Naive B cell (primary cell): ENCODE results near the gene TTF2. TPM values are rescaled to one million over a fixed set of nuclear protein-coding genes. Genes with fewer than 3 reads are reported as not detected.

Experiments
- ATAC-seq, 2 donors: fragments of 150-1000 bp; cut with Tn5 transposase; 2 replicates each; pipeline ENCODE4 v1.10.0; 2021; ENCODE audit warnings: low read depth in 2 of 2, mild to moderate bottlenecking in 2 of 2, moderate library complexity in 2 of 2
- DNase-seq: peaks from one replicate; pipeline ENCODE4 v3.0.0; 2022
- H3K27ac Mint-ChIP-seq, 6 donors: one replicate each; pipeline ENCODE4 v1.8.0; 2020 to 2022; ENCODE audit warnings: mild to moderate bottlenecking in 6 of 6, mixed read lengths in 6 of 6, moderate library complexity in 5 of 6, inconsistent platforms in 2 of 6
- H3K27me3 Mint-ChIP-seq, 3 donors: one replicate each; pipeline ENCODE4 v1.8.0; 2021 to 2022; ENCODE audit warnings: mixed read lengths in 3 of 3, mild to moderate bottlenecking in 1 of 3
- H3K36me3 Mint-ChIP-seq, 2 donors: one replicate each; pipeline ENCODE4 v1.8.0; 2020 to 2022; ENCODE audit warnings: mixed read lengths in 2 of 2, inconsistent platforms in 1 of 2, mild to moderate bottlenecking in 1 of 2
- H3K4me1 Mint-ChIP-seq, 3 donors: one replicate each; pipeline ENCODE4 v1.8.0; 2020 to 2022; ENCODE audit warnings: mixed read lengths in 3 of 3, inconsistent platforms in 1 of 3, mild to moderate bottlenecking in 1 of 3, moderate library complexity in 1 of 3
- H3K4me3 Mint-ChIP-seq, 8 donors: one replicate each; pipeline ENCODE4 v1.8.0; 2020 to 2022; ENCODE audit warnings: mild to moderate bottlenecking in 8 of 8, mixed read lengths in 8 of 8, moderate library complexity in 8 of 8, inconsistent platforms in 2 of 8
- H3K9me3 Mint-ChIP-seq, 7 donors: one replicate each; pipeline ENCODE4 v1.8.0; 2020 to 2022; ENCODE audit warnings: mixed read lengths in 7 of 7, mild to moderate bottlenecking in 5 of 7, inconsistent platforms in 2 of 7, moderate library complexity in 1 of 7
- polyA plus RNA-seq, 6 donors: library from polyadenylated mRNA; unstranded; fragments of 300-500 nt; fragmentation: Illumina TruSeq; gene quantifications; one replicate each; pipeline ENCODE4 v1.2.3, GENCODE V29; 2021; ENCODE audit warnings: low read depth in 6 of 6

TTF2 gene
- polyA plus RNA-seq, 6 donors from 2014 or later = 2.9 to 14.3 (median 10.9) TPM

DNA sequence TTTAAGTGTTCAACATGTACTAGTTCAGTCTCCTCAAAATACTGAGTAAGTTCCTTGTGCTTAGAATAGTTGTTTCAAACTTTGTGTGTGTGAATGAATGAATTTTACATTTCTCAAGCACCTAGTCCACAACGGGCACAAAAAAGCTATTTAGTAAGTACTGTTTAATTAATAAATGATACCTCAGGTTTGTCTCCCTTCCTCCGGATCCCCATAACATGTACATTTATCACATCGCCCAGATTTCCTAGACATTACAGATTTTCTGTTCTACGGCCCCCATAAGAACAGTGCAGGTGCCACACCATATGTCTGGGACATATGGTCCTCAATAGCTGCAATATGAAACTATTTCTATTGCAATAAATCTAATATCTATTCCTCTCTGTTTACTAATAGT, 1.3 kb upstream of the TTF2 start:
- H3K27me3 Mint-ChIP-seq = no peaks in the 10 kb centered on the region
- peaks cover 11 to 17% (median 15%) of the 10 kb centered on the region in 3 donors for H3K4me1 Mint-ChIP-seq
- no peaks in the 10 kb centered on the region for H3K9me3 Mint-ChIP-seq
- no peak overlapping the region for H3K27ac Mint-ChIP-seq
- H3K36me3 Mint-ChIP-seq = peaks cover 0 to 6% of the 10 kb centered on the region in 2 donors
- H3K4me3 Mint-ChIP-seq = peak overlapping the region in 1 of 8 donors; percentile 1
- ATAC-seq = no peak
- DNase-seq = no peak

- ATAC-seq = peak; percentile 50 to 59
- Mint-ChIP-seq H3K36me3 (peaks cover 0 to 9% of the 10 kb centered on the region in 2 donors), H3K4me1 (peaks cover 11 to 17% (median 15%) of the 10 kb centered on the region in 3 donors), H3K27ac (peak overlapping the region in 1 of 6 donors; percentile 81), H3K27me3 (no peaks in the 10 kb centered on the region), H3K9me3 (no peaks in the 10 kb centered on the region), H3K4me3 (no peak overlapping the region)
- DNase-seq = peak; percentile 72
Observed at GRCh38 chr1:117059334-117059677, 820 bp upstream of the TTF2 start.

DNA sequence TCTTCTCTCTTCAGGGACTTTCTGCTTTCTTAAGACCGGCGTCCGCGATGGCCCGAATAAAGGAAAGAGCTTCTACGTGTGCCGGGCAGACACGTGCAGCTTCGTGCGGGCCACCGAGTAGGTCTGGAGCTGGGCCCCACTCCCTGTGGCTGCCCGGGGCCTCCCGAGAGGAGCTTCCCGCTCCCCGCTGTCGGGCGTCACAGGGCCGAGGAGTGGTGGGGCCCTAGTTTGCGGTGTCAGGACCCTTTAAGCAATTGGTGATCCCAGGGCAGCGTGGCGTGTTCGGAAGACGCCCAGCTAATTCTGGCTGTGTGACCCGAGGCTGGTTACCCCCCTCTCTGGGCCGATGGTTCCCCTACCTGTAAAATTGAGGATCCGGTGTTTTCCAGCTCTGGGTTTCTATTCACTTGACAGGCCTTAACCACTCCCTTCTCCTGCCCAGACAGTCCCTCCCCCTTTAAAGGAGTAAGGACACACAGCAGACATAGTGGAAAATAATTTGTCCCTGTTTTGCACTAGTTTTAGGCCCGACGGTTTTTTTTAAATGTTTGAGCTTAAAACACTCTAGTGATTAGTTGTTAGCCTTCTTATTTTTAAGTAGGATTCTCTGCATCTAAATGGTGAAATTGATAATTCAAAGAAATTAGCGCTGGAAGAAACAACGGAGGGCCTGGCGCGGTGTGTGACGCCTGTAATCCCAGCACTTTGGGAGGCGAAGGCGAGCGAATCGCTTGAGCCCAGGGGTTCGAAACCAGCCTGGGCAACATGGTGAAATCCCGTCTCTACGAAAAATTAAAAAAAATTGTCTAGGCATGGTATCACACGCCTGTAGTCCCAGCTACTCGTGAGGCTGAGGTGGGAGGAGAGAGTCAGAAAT, 553 bp downstream of the TTF2 start:
- Mint-ChIP-seq H3K4me1 (peaks cover 11 to 19% (median 15%) of the 10 kb centered on the region in 3 donors), H3K27ac (peak overlapping the region in 4 of 6 donors; percentile 5 to 86 (median 59)), H3K9me3 (no peaks in the 10 kb centered on the region), H3K4me3 (no peak overlapping the region), H3K27me3 (no peaks in the 10 kb centered on the region), H3K36me3 (peaks cover 0 to 11% of the 10 kb centered on the region in 2 donors)
- DNase-seq (no peak), ATAC-seq (peak; percentile 2 to 3)

DNA sequence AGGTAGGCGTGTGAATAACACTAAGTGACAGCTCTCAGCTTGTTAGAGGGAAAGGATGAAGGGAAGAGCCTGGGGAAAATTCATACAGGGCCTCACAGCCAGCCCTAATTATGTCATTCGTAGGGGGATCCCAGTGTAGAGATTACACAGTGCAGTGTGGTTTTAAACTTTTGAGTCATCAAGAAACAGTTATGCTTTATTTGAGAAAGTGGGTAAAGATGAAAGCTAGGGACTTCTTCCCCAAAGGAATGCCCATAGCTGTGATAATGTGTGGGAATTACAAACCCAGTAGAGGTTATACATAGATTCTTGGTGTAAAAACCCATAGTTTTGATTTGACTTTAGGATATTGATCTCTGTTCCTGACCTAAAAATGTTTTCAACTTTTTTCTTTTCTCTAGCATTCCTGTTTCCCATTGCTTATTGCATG, 1.9 kb downstream of the TTF2 start:
- DNase-seq (no peak), ATAC-seq (no peak)
- Mint-ChIP-seq H3K27ac (no peak overlapping the region), H3K27me3 (no peaks in the 10 kb centered on the region), H3K4me3 (peak overlapping the region in 1 of 8 donors; percentile 25), H3K9me3 (no peaks in the 10 kb centered on the region), H3K36me3 (peaks cover 0 to 16% of the 10 kb centered on the region in 2 donors), H3K4me1 (peaks cover 11 to 20% (median 15%) of the 10 kb centered on the region in 3 donors)

DNA sequence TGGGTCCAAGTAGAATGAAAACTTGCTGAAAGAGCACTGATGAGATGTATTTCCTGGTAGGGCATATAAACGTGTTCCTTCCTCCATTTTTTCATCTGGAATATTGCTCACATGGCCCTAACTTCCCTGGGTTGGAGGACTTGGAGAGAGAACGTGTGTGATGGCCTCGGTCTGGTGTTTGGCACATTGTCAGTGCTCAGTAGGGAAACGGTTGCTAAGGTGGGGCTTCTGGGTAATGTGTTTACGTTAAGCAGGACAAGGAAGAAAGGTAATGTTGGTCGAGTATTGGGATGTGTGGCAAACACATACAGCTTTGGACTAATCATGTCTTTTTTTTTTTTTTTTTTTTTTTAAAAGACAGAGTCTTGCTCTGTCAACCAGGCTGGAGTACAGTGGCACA, 6.2 kb downstream of the TTF2 start:
- Mint-ChIP-seq H3K27ac (peak overlapping the region in 1 of 6 donors; percentile 79), H3K4me1 (peaks cover 0 to 7% (median 3%) of the 10 kb centered on the region in 3 donors)

GRCh38 chr1:117067533-117068370, 7.6 kb downstream of the TTF2 start:
- peaks cover 0 to 16% of the 10 kb centered on the region in 2 donors for H3K36me3 Mint-ChIP-seq
- H3K9me3 Mint-ChIP-seq = no peaks in the 10 kb centered on the region
- DNase-seq = peak; percentile 21
- H3K4me1 Mint-ChIP-seq = peaks cover 0 to 7% (median 0%) of the 10 kb centered on the region in 3 donors
- H3K4me3 Mint-ChIP-seq = no peak overlapping the region
- H3K27ac Mint-ChIP-seq = no peak overlapping the region
- peak; percentile 54 to 71 for ATAC-seq
- no peaks in the 10 kb centered on the region for H3K27me3 Mint-ChIP-seq

More for the DNA sequence above, 6.2 kb downstream of the TTF2 start:
- Mint-ChIP-seq H3K4me3 (no peak overlapping the region), H3K27me3 (no peaks in the 10 kb centered on the region), H3K9me3 (no peaks in the 10 kb centered on the region), H3K36me3 (peaks cover 0 to 16% of the 10 kb centered on the region in 2 donors)
- no peak for DNase-seq
- ATAC-seq = no peak

DNA sequence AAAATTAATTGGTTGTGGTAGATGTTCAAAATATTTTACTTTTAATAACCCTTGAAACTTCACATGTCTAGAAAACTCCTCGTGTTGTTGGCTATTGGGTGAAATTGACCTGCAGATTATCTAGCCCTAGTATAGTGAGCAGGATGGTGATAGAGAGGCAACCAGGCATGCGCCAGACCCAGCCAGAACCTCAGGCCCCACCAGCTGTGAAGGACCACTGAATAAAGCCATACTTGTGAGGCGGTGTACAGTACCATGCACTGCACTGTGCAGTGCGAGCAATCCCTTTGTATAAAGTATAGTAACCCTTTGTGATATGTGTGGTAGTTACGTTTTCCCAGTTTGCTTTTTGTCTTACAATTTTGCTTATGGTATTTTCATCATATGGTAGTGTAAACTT, 8.5 kb downstream of the TTF2 start:
- H3K27ac Mint-ChIP-seq = no peak overlapping the region
- H3K27me3 Mint-ChIP-seq = no peaks in the 10 kb centered on the region
- H3K4me1 Mint-ChIP-seq = peaks cover 0 to 7% (median 0%) of the 10 kb centered on the region in 3 donors
- ATAC-seq (no peak), DNase-seq (no peak)
- H3K36me3 Mint-ChIP-seq = peaks cover 0 to 11% of the 10 kb centered on the region in 2 donors
- H3K9me3 Mint-ChIP-seq = no peaks in the 10 kb centered on the region
- H3K4me3 Mint-ChIP-seq = no peak overlapping the region

DNA sequence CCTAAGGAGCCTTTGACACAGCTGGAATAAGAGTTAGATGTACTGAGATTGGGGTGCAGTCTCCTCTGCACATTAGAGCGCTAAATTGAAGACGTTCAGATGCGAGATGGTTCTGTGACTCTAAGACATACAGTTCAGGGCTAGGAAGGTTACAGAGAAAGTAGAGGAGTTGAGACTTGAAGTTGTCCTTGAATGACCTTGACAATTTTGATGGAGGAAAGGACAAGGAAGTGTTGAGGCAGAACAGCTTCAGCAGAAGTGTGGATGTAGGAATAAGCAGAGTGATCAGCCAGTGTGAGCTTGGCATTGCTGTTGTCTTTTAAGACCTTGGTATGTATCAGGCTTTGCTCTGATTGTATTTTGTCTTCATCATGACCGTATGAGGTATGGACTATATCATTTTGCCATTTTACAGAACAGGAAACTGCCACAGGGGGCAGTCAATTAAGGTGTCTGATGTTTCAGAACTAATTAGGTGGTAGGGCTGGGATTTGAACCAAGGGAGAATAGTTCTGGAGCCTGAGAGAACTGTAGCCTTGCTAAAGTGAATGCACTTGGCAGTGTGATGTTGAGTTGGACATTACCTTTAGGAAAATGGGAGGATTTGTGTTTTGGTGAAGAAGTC, 9.2 kb downstream of the TTF2 start:
- peak overlapping the region in 2 of 6 donors; percentile 7 to 8 for H3K27ac Mint-ChIP-seq
- H3K9me3 Mint-ChIP-seq = no peaks in the 10 kb centered on the region
- DNase-seq (no peak), ATAC-seq (no peak)
- peaks cover 0 to 7% (median 0%) of the 10 kb centered on the region in 3 donors for H3K4me1 Mint-ChIP-seq
- peaks cover 0 to 7% of the 10 kb centered on the region in 2 donors for H3K36me3 Mint-ChIP-seq
- H3K27me3 Mint-ChIP-seq = no peaks in the 10 kb centered on the region
- no peak overlapping the region for H3K4me3 Mint-ChIP-seq

DNA sequence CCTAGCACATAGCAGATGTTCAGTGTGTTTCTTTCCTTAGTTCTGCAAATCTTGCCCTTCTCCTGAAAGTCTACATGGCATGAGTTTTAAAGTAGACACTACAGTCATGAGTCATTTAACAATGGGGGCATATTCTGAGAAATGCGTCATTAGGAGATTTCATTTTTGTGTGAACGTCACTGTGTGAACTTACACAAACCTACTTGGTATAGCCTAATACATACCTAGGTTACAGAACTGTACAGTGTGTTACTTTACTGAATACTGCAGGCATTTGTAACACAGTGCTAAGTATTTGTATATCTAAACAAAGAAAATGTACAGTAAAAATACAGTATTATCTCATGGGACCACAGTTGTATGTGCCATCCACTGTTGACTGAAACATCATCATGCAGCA, 10.0 kb downstream of the TTF2 start:
- Mint-ChIP-seq H3K36me3 (peaks cover 7 to 13% of the 10 kb centered on the region in 2 donors), H3K4me1 (peaks cover 0 to 7% (median 0%) of the 10 kb centered on the region in 3 donors), H3K4me3 (no peak overlapping the region), H3K9me3 (no peaks in the 10 kb centered on the region), H3K27ac (no peak overlapping the region), H3K27me3 (no peaks in the 10 kb centered on the region)
- no peak for DNase-seq
- ATAC-seq = no peak

GRCh38 chr1:117076648-117077047, 16.5 kb downstream of the TTF2 start:
- no peaks in the 10 kb centered on the region for H3K27me3 Mint-ChIP-seq
- no peak for ATAC-seq
- no peak for DNase-seq
- H3K9me3 Mint-ChIP-seq = no peaks in the 10 kb centered on the region
- H3K4me3 Mint-ChIP-seq = no peak overlapping the region
- H3K4me1 Mint-ChIP-seq = no peaks in the 10 kb centered on the region
- H3K36me3 Mint-ChIP-seq = peaks cover 45 to 54% of the 10 kb centered on the region in 2 donors
- H3K27ac Mint-ChIP-seq = peak overlapping the region in 1 of 6 donors; percentile 57

GRCh38 chr1:117077267-117077666, 17.1 kb downstream of the TTF2 start:
- Mint-ChIP-seq H3K27ac (no peak overlapping the region), H3K36me3 (peaks cover 48 to 58% of the 10 kb centered on the region in 2 donors), H3K4me1 (no peaks in the 10 kb centered on the region), H3K27me3 (no peaks in the 10 kb centered on the region), H3K4me3 (no peak overlapping the region), H3K9me3 (no peaks in the 10 kb centered on the region)
- no peak for ATAC-seq
- DNase-seq = no peak

- H3K27ac Mint-ChIP-seq = no peak overlapping the region
- no peak overlapping the region for H3K4me3 Mint-ChIP-seq
- H3K27me3 Mint-ChIP-seq = no peaks in the 10 kb centered on the region
- H3K4me1 Mint-ChIP-seq = no peaks in the 10 kb centered on the region
- no peak for DNase-seq
- peaks cover 55 to 57% of the 10 kb centered on the region in 2 donors for H3K36me3 Mint-ChIP-seq
- H3K9me3 Mint-ChIP-seq = no peaks in the 10 kb centered on the region
- no peak for ATAC-seq
Observed at GRCh38 chr1:117079737-117080136, 19.6 kb downstream of the TTF2 start.

GRCh38 chr1:117084231-117084630, 24.1 kb downstream of the TTF2 start:
- DNase-seq (no peak), ATAC-seq (no peak)
- no peaks in the 10 kb centered on the region for H3K27me3 Mint-ChIP-seq
- no peak overlapping the region for H3K4me3 Mint-ChIP-seq
- H3K9me3 Mint-ChIP-seq = peaks cover 0 to 4% (median 0%) of the 10 kb centered on the region in 7 donors
- H3K36me3 Mint-ChIP-seq = peaks cover 23 to 36% of the 10 kb centered on the region in 2 donors
- no peaks in the 10 kb centered on the region for H3K4me1 Mint-ChIP-seq
- H3K27ac Mint-ChIP-seq = no peak overlapping the region
